Measurements from ENCODE around the gene ITGA7. TPM values are rescaled to one million over a fixed set of nuclear protein-coding genes. Genes with fewer than 3 reads are reported as not detected.
A peak's percentile ranks its signal among the peaks of the same experiment; 100 is the strongest.

ITGA7 gene
- total RNA-seq, 2 experiments from 2014 or later: 4.1 to 4.5 TPM

DNA sequence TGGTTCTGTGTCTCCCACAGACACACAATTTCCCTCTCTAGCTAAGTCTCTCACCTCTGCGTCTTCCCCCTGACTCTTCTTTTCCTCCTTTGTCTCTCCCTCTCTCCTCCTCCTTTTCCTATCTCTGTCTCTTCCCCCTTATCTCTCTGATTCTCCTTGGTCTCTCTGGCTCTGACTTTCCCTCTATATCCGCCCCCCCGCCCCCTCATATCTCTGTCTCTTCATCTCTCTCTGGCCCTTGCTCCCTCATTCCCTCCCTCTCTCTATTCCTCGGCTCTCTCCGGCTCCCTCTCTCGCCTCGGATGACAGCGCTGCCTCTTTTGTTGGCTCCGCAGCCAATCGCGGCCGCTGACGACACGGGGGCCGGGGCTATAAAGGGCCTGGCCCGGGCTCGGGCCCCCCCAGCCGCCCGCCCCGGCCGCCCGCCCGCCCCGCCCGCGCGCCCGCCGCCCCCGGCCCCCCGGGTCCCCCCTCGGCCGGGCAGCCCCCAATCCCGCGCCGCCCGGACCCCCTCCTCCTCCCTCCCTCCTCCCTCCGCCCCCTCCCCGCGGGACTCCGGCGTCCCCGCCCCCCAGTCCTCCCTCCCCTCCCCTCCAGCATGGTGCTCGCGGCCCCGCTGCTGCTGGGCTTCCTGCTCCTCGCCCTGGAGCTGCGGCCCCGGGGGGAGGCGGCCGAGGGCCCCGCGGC, 35.2 kb upstream of the ITGA7 start, which contains the start of gene GDF11:
Gene GDF11 (plus strand): TSS at position 404 of the 687 bp plus-strand sequence. CDS start 195 bp downstream, at position 599.
- peak within 1 kb of the TSS; percentile 83 for H3K4me3 Mint-ChIP-seq
- intact Hi-C loops (cut with micrococcal nuclease): loop anchor here (2.0 kb wide), 2 partner anchors 18 to 74 kb away; partner anchors contain the start of gene SARNP
- ChIA-PET POLR2A (interaction anchor here (0.7 to 2.3 kb wide), 6 partner anchors 13 to 301 kb away, joined by 3 to 12 read pairs (median 5); partner anchors contain the start of genes CD63, ORMDL2 and SARNP), CTCF (interaction anchor here (0.6 to 9.9 kb wide), 6 partner anchors 14 to 202 kb away, joined by 3 to 130 read pairs (median 6); partner anchors contain the start of gene DGKA)
- peak; percentile 83 for DNase-seq
- peak within 1 kb of the TSS; percentile 42 for H3K27ac Mint-ChIP-seq
- peaks cover 30% of the 10 kb centered on the region for H3K4me1 Mint-ChIP-seq (ENCODE audit: low read depth)
- H3K9me3 Mint-ChIP-seq: no peaks in the 10 kb centered on the region
- H3K27me3 Mint-ChIP-seq: no peaks in the 10 kb centered on the region
- no peaks in the 10 kb centered on the region for H3K36me3 Mint-ChIP-seq

DNA sequence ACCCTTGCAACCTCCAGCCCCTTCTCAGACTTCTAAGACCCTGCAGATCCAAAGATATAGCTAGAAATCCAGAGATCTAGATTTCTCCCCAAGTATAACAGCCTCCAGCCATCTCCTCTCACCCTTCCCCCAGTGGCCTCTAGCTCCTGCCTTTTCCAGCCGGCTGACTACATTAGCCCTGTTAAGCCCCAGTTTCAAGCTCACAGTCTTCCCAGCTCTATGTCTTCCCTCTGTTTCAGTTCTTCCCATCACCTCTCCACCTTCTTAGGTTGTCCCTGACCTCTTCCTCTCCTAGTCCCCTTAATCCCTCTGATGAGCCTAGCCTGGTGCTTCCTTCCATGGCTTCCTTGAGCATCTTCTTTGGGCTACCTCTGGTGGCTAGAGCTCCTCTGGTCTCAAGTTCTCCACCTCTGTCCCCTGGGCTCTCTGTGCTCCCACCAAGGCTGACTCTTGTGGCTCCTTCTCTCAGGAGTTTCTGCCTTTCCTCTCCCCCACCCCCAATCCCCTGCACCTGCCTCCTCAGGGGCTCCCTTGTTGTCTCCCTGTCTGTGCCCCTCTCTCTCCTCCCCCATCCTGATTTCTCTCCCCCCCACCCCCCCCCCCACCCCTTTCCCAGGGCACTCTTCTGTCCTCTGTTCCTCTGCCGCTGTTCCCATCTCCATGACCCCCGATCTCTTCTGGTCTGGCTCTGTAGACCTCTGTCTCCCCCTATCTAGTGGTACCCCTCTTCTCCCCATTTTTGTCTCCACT, 34.4 kb upstream of the ITGA7 start:
- POLR2A ChIA-PET: interaction anchor here (0.7 to 1.2 kb wide), 3 partner anchors 13 to 302 kb away, joined by 3 to 4 read pairs (median 3); no protein-coding TSS in a partner anchor

DNA sequence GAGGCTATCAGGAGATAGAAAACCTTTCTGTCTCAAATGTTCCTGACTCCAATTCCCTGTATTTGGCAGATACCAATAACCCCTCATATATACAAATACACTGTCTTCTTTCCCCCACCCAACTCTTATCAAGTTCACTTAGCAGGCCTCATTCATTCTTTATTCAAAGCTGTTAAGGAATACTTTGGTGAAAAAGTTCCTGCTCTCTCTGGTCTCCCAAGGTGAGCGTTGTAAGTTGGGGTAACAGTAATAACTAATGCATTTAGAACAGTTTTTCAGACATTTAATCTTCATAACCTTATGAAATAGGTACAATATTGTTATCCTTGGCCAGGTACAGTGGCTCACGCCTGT, 31.3 kb upstream of the ITGA7 start:
- ChIA-PET CTCF (interaction anchor here (0.6 to 9.9 kb wide), 48 partner anchors 8 to 614 kb away, joined by 3 to 130 read pairs (median 6); partner anchors contain the start of genes BLOC1S1, CD63, DGKA and DNAJC14), POLR2A (interaction anchor here (0.6 to 2.0 kb wide), 11 partner anchors 10 to 450 kb away, joined by 3 to 18 read pairs (median 5); partner anchors contain the start of genes CD63, DGKA, ORMDL2 and PA2G4)
- intact Hi-C loops (cut with micrococcal nuclease): loop anchor here (2.0 to 5.0 kb wide), 3 partner anchors 82 to 388 kb away; partner anchors contain the start of gene ZC3H10
- no peaks in the 10 kb centered on the region for H3K36me3 Mint-ChIP-seq
- H3K4me1 Mint-ChIP-seq (ENCODE audit: low read depth): peaks cover 22% of the 10 kb centered on the region
- H3K27ac Mint-ChIP-seq: no peak overlapping the region
- H3K4me3 Mint-ChIP-seq: peak overlapping the region; percentile 77
- no peaks in the 10 kb centered on the region for H3K9me3 Mint-ChIP-seq
- H3K27me3 Mint-ChIP-seq: no peaks in the 10 kb centered on the region
- DNase-seq: no peak

More for the DNA sequence above, 34.4 kb upstream of the ITGA7 start:
- Mint-ChIP-seq H3K27me3 (no peaks in the 10 kb centered on the region), H3K27ac (peak overlapping the region; percentile 42), H3K36me3 (no peaks in the 10 kb centered on the region), H3K9me3 (no peaks in the 10 kb centered on the region), H3K4me3 (peak overlapping the region; percentile 74), H3K4me1 (ENCODE audit: low read depth) (peaks cover 36% of the 10 kb centered on the region)
- no peak for DNase-seq
- intact Hi-C loops (cut with micrococcal nuclease): loop anchor here (2.0 kb wide), 2 partner anchors 19 to 75 kb away; partner anchors contain the start of gene SARNP
- CTCF ChIA-PET: interaction anchor here (0.7 to 9.9 kb wide), 5 partner anchors 12 to 202 kb away, joined by 3 to 130 read pairs (median 4); partner anchors contain the start of gene DGKA

DNA sequence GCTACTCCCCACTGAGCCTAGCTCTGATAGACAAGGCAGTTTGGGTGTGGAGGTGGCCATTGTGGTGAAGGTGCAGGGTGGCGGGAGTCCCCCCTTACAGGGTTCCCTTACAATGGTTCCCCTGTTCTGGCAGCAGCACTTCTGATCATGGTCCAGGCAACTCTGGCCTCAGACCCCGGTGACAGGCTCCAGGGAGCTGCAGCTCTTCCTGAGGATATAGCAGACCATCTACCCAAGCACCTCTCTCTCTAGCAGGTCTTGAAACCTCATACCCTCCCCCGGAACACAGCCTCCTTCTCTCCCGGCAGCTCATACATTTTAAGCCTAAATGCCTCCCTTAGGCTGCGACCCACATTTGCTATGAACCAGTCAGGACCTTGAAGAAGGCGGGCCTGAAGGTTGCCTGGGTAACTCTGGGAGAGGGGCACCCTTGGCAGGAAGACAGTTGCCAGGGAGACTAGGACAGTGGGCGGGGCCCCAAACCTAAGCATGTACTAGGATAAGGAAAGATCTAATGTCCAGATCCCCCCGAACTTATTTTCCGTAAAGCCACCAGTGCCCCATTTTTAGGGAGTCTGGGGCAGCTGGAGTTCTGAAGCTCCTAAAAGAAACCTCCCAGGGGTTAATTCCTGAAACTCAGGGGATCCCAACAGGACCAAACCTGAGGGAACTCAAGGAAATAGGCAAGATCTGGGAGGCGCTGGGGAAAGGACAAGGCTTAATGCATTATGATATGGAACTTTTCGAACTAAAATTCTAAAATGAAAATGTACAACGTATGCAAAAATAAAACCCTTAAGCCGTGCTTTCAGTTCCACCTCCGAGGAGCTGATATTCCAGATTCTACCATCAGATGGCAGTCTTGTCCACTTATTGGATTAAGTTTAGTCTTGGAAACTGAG, 30.7 kb upstream of the ITGA7 start:
- no peaks in the 10 kb centered on the region for H3K9me3 Mint-ChIP-seq
- intact Hi-C loops (cut with micrococcal nuclease): loop anchor here (1.0 to 5.0 kb wide), 7 partner anchors 22 to 388 kb away; partner anchors contain the start of genes BLOC1S1, RPS26 and ZC3H10
- peak overlapping the region; percentile 77 for H3K4me3 Mint-ChIP-seq
- H3K27me3 Mint-ChIP-seq: no peaks in the 10 kb centered on the region
- H3K4me1 Mint-ChIP-seq (ENCODE audit: low read depth): peaks cover 21% of the 10 kb centered on the region
- H3K27ac Mint-ChIP-seq: peak overlapping the region; percentile 85
- peak; percentile 87 for DNase-seq
- ChIA-PET CTCF (interaction anchor here (0.6 to 9.9 kb wide), 58 partner anchors 8 to 614 kb away, joined by 3 to 130 read pairs (median 5); partner anchors contain the start of genes BLOC1S1, CD63, DGKA and DNAJC14), POLR2A (interaction anchor here (0.5 to 2.0 kb wide), 14 partner anchors 9 to 451 kb away, joined by 3 to 18 read pairs (median 4); partner anchors contain the start of genes BLOC1S1, CD63, DGKA and ORMDL2)
- no peaks in the 10 kb centered on the region for H3K36me3 Mint-ChIP-seq

DNA sequence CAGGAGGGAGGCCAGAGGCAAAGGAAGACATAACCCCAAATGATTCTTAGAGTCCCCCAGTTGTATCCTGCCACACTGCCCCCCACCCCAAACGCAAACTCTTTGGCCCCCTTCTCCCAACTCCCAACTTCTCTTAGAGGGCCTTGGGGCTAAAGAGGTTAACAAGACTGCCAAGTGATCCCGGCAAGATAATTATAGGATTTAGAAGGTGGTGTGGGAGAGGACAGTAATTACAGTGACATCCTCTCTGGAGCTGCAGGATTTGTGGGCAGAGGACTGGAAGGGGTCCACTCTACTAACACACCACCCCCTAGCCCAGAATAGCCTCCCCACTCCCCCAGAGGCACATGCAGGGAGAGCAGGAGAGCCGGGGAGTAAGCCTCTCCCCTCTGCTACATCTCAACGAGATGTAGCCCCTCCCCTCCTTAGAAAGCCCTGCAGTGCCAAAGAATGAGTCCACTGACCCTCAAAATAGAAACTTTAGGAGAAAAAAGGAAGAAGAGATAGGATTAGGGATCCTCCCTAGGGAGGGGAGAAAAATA, 29.9 kb upstream of the ITGA7 start:
- DNase-seq: no peak
- intact Hi-C loops (cut with micrococcal nuclease): loop anchor here (1.0 to 5.0 kb wide), 10 partner anchors 8 to 389 kb away; partner anchors contain the start of genes BLOC1S1, CD63, RPS26 and ZC3H10
- H3K36me3 Mint-ChIP-seq: no peaks in the 10 kb centered on the region
- peak overlapping the region; percentile 77 for H3K4me3 Mint-ChIP-seq
- CTCF ChIA-PET: interaction anchor here (0.8 to 9.9 kb wide), 36 partner anchors 8 to 309 kb away, joined by 3 to 130 read pairs (median 8); partner anchors contain the start of genes BLOC1S1, CD63, DGKA and DNAJC14
- peak overlapping the region; percentile 85 for H3K27ac Mint-ChIP-seq
- peaks cover 20% of the 10 kb centered on the region for H3K4me1 Mint-ChIP-seq (ENCODE audit: low read depth)
- POLR2A ChIA-PET: interaction anchor here (1.0 to 2.0 kb wide), 8 partner anchors 8 to 380 kb away, joined by 3 to 18 read pairs (median 6); partner anchors contain the start of genes BLOC1S1, CD63, ORMDL2 and PA2G4
- H3K9me3 Mint-ChIP-seq: no peaks in the 10 kb centered on the region
- no peaks in the 10 kb centered on the region for H3K27me3 Mint-ChIP-seq

DNA sequence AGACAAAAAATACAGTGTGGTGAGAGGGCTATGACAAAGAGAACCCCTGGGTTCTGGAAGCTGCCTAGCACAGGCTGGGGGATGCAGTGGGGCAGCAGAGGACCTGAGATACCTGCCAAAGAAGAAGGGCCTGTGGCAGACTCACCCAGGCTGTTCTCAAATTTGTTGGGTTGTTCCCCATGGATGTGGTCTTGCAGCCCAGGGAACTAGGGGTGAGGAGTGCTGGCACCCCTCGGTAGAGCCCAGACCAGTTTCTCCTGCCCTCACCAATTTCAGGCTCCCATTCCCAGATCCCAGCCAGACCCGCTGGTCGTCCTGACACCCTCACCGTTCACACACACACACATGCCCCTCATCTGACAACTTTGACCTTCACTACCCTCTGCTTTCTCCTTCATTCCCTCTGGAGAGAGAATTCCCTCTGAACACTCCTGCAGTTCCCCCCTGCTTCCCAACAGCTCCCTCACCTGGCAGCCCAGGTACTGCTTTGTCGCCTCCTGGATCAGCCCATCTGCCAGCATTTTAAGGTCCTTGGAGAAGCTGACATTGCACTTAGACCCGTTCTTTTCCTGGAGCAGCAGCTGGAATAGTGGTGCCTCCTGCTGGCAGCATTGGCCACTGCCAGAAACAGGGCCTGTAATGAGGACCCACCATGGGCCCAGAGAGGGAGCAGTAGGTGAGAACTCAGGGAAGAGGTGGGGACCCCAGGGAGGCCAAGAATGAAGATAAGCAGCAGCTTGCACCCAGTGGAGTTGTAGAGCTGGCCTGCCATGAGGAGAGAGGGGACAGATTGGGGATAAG, 29.3 kb upstream of the ITGA7 start:
- H3K27me3 Mint-ChIP-seq: no peaks in the 10 kb centered on the region
- peaks cover 17% of the 10 kb centered on the region for H3K4me1 Mint-ChIP-seq (ENCODE audit: low read depth)
- H3K4me3 Mint-ChIP-seq: no peak overlapping the region
- intact Hi-C loops (cut with micrococcal nuclease): loop anchor here (1.0 to 5.0 kb wide), 4 partner anchors 8 to 80 kb away; partner anchors contain the start of gene CD63
- H3K9me3 Mint-ChIP-seq: no peaks in the 10 kb centered on the region
- DNase-seq: peak; percentile 83
- no peaks in the 10 kb centered on the region for H3K36me3 Mint-ChIP-seq
- ChIA-PET CTCF (interaction anchor here (0.8 to 9.9 kb wide), 19 partner anchors 7 to 310 kb away, joined by 3 to 130 read pairs (median 21); partner anchors contain the start of genes BLOC1S1, CD63, DGKA and DNAJC14), POLR2A (interaction anchor here (1.3 kb wide), 1 partner anchor 12 kb away, joined by 3 read pairs; no protein-coding TSS in a partner anchor)
- H3K27ac Mint-ChIP-seq: peak overlapping the region; percentile 44

DNA sequence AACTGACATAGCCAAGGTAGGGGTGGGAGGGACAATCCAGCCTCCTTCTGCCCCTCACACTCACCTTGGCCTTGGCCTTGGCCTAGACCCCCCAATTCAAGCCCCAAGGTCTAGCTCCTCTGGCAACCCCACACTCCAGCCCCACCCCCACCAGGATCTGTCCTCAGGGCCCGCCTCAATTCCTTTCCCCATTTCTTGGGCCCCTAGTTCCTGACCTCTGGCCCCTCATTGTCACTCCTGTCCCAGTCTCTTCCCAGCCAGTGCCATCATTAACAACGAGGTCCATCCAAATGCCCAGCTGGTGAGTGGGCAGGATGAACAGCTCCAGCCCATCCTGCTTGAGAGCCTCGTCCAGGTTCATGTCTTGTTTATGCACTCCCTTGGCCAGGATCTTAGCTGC, 28.4 kb upstream of the ITGA7 start:
- Mint-ChIP-seq H3K27ac (no peak overlapping the region), H3K4me3 (no peak overlapping the region)

DNA sequence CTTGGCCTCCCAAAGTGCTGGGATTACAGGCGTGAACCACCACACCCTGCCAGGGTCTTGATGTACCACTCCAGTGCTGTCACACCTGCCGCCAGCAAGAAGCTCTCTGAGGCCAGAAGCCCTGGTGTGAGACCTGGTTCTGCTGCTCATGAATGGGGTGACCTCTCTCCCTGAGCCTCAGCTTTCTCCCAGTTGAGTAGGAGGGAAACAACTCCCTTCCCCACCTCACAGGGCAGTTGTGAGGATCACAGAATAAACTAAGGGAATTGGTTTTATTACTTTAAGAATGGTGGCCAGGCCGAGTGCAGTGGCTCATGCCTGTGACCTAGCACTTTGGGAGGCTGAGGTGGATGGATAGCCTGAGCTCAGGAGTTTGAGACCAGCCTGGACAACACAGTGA, 26.9 kb upstream of the ITGA7 start:
- intact Hi-C loops (cut with micrococcal nuclease): no loop called here
- Mint-ChIP-seq H3K4me1 (ENCODE audit: low read depth) (peaks cover 30% of the 10 kb centered on the region), H3K27ac (no peak overlapping the region), H3K36me3 (no peaks in the 10 kb centered on the region), H3K4me3 (no peak overlapping the region), H3K9me3 (no peaks in the 10 kb centered on the region), H3K27me3 (no peaks in the 10 kb centered on the region)
- ChIA-PET POLR2A (no interaction called here), CTCF (interaction anchor here (0.6 to 9.9 kb wide), 4 partner anchors 10 to 546 kb away, joined by 3 to 130 read pairs (median 5); partner anchors contain the start of gene DGKA)
- DNase-seq: no peak

More for the DNA sequence above, 28.4 kb upstream of the ITGA7 start:
- CTCF ChIA-PET: interaction anchor here (1.3 to 9.9 kb wide), 4 partner anchors 11 to 200 kb away, joined by 4 to 130 read pairs (median 22); partner anchors contain the start of gene DGKA
- peaks cover 17% of the 10 kb centered on the region for H3K4me1 Mint-ChIP-seq (ENCODE audit: low read depth)
- H3K27me3 Mint-ChIP-seq: no peaks in the 10 kb centered on the region
- DNase-seq: no peak
- intact Hi-C loops (cut with micrococcal nuclease): loop anchor here (5.0 kb wide), 1 partner anchor 79 kb away; no protein-coding TSS in a partner anchor
- H3K36me3 Mint-ChIP-seq: no peaks in the 10 kb centered on the region
- POLR2A ChIA-PET: no interaction called here
- no peaks in the 10 kb centered on the region for H3K9me3 Mint-ChIP-seq

DNA sequence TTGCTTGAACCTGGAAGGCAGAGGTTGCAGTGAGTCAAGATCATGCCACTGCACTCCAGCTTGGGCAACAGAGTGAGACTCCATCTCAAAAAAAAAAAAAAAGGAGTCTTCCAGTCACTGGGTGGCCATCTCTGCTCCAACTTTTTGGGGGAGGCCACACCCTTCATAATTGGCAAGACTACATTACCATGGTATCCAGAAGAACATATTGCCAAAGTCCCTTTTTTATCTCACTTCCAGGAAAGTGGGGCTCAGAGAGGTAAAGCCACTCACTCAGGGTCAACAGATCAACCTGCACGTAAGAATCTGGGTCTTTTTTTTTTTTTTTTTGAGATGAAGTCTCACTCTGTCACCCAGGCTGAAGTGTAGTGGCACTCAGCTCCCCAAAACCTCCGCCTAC, 26.2 kb upstream of the ITGA7 start:
- CTCF ChIA-PET: interaction anchor here (1.4 to 1.7 kb wide), 2 partner anchors 9 to 13 kb away, joined by 4 to 6 read pairs; no protein-coding TSS in a partner anchor
- POLR2A ChIA-PET: no interaction called here
- intact Hi-C loops (cut with micrococcal nuclease): no loop called here

More for the DNA sequence above, 26.2 kb upstream of the ITGA7 start:
- Mint-ChIP-seq H3K27ac (no peak overlapping the region), H3K27me3 (no peaks in the 10 kb centered on the region), H3K4me3 (no peak overlapping the region), H3K9me3 (no peaks in the 10 kb centered on the region), H3K36me3 (no peaks in the 10 kb centered on the region), H3K4me1 (ENCODE audit: low read depth) (peaks cover 30% of the 10 kb centered on the region)
- no peak for DNase-seq
